ENCODE data around the gene RAB1B. TPM values are rescaled to one million over a fixed set of nuclear protein-coding genes. Genes with fewer than 3 reads are reported as not detected.

Gene RAB1B
- total RNA-seq, 1 donor from 2014 or later = 85.4 TPM

DNA sequence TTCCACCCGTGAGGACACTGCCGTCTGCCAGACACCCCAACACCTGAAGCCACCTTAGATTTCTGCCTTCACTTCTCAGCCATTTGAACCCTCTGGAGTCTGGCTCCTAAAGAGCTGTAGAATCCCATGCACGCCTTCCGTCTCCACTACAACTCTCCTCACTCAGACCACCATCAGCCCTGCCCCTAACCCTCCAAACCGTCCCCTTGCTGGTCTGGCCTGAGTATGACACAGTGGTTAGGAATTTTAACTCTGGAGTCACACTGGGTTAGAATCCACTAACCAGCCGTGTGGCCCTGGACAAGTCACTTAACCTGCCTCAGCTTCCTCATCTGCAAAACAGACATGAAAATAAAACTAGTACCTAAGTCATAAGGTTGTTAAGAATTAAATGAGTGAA lies 12.6 kb downstream of the RAB1B start:
- H3K36me3 Mint-ChIP-seq (ENCODE audit: unreplicated experiment) = no peaks in the 10 kb centered on the region
- peak overlapping the region; percentile 76 for H3K27ac Mint-ChIP-seq (ENCODE audit: unreplicated experiment)
- H3K9me3 Mint-ChIP-seq (ENCODE audit: unreplicated experiment) = peaks cover 8% of the 10 kb centered on the region
- TF ChIP-seq, protein P1, sequence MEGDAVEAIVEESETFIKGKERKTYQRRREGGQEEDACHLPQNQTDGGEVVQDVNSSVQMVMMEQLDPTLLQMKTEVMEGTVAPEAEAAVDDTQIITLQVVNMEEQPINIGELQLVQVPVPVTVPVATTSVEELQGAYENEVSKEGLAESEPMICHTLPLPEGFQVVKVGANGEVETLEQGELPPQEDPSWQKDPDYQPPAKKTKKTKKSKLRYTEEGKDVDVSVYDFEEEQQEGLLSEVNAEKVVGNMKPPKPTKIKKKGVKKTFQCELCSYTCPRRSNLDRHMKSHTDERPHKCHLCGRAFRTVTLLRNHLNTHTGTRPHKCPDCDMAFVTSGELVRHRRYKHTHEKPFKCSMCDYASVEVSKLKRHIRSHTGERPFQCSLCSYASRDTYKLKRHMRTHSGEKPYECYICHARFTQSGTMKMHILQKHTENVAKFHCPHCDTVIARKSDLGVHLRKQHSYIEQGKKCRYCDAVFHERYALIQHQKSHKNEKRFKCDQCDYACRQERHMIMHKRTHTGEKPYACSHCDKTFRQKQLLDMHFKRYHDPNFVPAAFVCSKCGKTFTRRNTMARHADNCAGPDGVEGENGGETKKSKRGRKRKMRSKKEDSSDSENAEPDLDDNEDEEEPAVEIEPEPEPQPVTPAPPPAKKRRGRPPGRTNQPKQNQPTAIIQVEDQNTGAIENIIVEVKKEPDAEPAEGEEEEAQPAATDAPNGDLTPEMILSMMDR (IDR thresholded peaks at IDR 0.05; ENCODE audit: partially characterized antibody, unreplicated experiment) = no peak
- peaks cover 27% of the 10 kb centered on the region for H3K4me1 Mint-ChIP-seq (ENCODE audit: low read depth, unreplicated experiment)
- H3K27me3 Mint-ChIP-seq (ENCODE audit: unreplicated experiment) = peaks cover 19% of the 10 kb centered on the region
- H3K4me3 Mint-ChIP-seq (ENCODE audit: unreplicated experiment) = peak overlapping the region; percentile 67
- DNase-seq = no peak

DNA sequence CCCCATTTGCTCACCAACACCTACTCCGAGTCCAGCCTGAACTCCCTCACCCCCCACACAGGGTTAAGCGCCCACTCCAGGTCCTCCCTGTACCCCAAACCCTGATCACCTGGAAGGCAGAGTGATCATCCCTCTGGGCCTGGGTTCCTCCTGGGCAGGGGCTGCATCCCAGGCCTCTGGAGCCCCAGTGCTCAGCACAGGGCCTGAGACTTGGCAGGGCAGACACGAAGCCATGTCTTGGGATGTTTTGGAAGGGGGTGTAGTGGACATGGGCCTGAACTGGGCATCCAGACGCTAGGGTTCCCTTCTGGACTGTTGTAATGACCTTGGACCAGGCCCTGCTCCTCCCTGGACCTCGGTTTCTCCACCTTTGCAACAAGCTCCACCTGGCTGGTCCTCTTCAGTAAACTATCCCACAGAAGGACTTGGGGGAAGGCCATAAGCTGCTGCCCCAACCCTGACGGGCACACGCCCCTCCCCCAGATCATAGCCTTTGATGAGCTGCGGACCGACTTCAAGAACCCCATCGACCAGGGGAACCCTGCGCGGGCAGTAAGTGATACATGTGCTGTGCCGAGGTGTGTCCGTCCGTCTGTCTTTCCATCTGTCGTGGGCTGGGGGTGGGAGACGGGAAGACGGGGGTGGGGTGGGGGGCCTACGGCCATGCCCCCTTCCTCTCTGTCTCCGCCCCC lies 13.5 kb downstream of the RAB1B start:
- Mint-ChIP-seq H3K9me3 (ENCODE audit: unreplicated experiment) (peaks cover 9% of the 10 kb centered on the region), H3K27me3 (ENCODE audit: unreplicated experiment) (peaks cover 18% of the 10 kb centered on the region), H3K27ac (ENCODE audit: unreplicated experiment) (peak overlapping the region; percentile 76), H3K4me1 (ENCODE audit: low read depth, unreplicated experiment) (peaks cover 30% of the 10 kb centered on the region), H3K36me3 (ENCODE audit: unreplicated experiment) (no peaks in the 10 kb centered on the region), H3K4me3 (ENCODE audit: unreplicated experiment) (peak overlapping the region; percentile 67)
- TF ChIP-seq, protein P1 (IDR thresholded peaks at IDR 0.05; ENCODE audit: partially characterized antibody, unreplicated experiment) = no peak
- no peak for DNase-seq

DNA sequence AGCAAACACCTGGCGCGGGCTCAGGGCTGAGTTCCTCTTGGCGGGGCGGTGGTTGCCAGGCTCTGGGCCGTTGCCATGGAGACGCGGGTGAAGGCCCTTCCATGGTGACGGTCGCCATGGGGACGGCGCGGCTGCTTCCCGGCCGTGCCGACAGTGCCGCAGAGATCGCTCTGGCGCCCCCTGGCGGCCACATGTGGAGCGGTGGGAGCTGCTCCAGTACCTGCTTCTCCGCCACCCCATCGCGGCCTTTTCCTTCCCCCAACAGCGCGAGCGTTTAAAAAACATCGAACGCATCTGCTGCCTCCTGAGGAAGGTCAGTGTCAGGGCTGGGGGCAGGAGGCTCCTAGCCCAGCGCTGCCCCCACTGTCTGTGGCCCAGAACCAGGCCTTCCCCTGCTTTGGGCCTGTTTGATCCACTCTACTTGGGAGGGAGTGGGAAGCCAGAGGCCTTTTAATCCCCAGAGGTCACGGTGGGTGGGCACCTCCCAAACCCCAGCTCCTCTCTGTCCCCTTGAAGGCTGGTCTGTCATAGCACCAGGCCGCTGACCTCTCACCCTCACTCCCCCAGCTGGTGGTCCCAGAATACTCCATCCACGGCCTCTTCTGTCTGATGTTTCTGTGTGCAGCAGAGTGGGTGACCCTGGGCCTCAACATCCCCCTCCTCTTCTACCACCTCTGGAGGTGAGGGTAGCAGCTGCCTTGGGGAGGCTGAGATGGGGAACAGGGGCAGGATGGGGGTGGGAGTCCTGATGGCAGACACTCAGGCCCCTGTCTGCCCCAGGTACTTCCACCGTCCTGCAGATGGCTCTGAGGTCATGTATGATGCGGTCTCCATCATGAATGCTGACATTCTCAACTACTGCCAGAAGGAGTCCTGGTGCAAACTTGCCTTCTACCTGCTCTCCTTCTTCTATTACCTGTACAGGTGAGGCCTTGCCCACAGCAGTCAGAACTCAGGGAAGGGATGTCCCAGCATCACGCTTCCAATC lies 14.3 kb downstream of the RAB1B start:
- peak; percentile 100 for DNase-seq
- TF ChIP-seq, protein P1 (IDR thresholded peaks at IDR 0.05; ENCODE audit: partially characterized antibody, unreplicated experiment) = peak; percentile 100
- peak overlapping the region; percentile 55 for H3K4me3 Mint-ChIP-seq (ENCODE audit: unreplicated experiment)
- peaks cover 9% of the 10 kb centered on the region for H3K9me3 Mint-ChIP-seq (ENCODE audit: unreplicated experiment)
- peaks cover 36% of the 10 kb centered on the region for H3K4me1 Mint-ChIP-seq (ENCODE audit: low read depth, unreplicated experiment)
- H3K36me3 Mint-ChIP-seq (ENCODE audit: unreplicated experiment) = no peaks in the 10 kb centered on the region
- peak overlapping the region; percentile 59 for H3K27ac Mint-ChIP-seq (ENCODE audit: unreplicated experiment)
- peaks cover 19% of the 10 kb centered on the region for H3K27me3 Mint-ChIP-seq (ENCODE audit: unreplicated experiment)

DNA sequence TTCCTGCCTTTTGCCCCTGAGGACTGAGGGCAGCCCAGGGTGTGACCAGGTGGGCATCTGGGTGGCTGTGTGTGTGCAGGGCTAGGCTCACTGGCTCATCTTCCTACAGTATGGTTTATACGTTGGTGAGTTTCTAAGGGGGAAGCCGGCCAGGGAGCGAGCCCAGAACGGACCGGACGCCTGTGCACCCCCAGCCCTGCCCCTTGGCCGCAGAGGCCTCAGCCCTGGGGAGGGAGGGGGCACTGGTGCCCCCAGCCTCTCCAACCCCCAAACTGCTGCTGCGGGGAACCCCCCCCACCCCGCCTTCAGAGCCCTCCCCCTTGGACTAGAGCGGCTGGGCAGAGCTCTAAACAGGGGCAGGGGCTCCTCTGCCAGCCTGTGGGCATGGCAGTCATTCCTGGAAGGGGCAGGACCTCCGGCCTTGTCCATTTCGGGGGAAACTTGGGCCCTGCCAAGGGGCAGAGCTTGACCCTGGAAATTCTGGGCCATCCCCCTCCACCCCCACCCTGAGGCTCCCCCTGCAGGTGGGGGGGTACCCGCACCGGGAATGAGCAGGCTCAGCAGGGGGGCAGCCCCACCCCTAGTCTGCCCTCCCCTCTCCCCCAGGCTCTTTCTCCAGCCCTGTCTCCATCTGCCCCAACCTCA lies 15.1 kb downstream of the RAB1B start:
- H3K4me3 Mint-ChIP-seq (ENCODE audit: unreplicated experiment) = peak overlapping the region; percentile 42
- H3K27me3 Mint-ChIP-seq (ENCODE audit: unreplicated experiment) = peaks cover 19% of the 10 kb centered on the region
- H3K9me3 Mint-ChIP-seq (ENCODE audit: unreplicated experiment) = peaks cover 9% of the 10 kb centered on the region
- peaks cover 36% of the 10 kb centered on the region for H3K4me1 Mint-ChIP-seq (ENCODE audit: low read depth, unreplicated experiment)
- H3K36me3 Mint-ChIP-seq (ENCODE audit: unreplicated experiment) = no peaks in the 10 kb centered on the region
- DNase-seq = no peak
- peak overlapping the region; percentile 17 for H3K27ac Mint-ChIP-seq (ENCODE audit: unreplicated experiment)
- TF ChIP-seq, protein P1 (IDR thresholded peaks at IDR 0.05; ENCODE audit: partially characterized antibody, unreplicated experiment) = peak; percentile 12
